Astrocyte (in vitro differentiated cells and primary cell): Measurements from ENCODE around the gene GRIK1.

Source experiments
- CTCF ChIP-seq: IDR thresholded peaks from 2 replicates; pipeline ENCODE4 v1.5.1; 2011; ENCODE audit warnings: low read depth, mild to moderate bottlenecking, inconsistent platforms, low read length, moderate library complexity; ENCODE audit not compliant: insufficient read depth
- EZH2 ChIP-seq: IDR thresholded peaks from 2 replicates; pipeline ENCODE4 v1.6.1; 2012; ENCODE audit warnings: mild to moderate bottlenecking, low read length, inconsistent platforms; ENCODE audit not compliant: insufficient read depth

- no peak for TF ChIP-seq EZH2
- no peak for TF ChIP-seq CTCF
Measured at GRCh38 chr21:29712818-29713217, 227.0 kb downstream of the GRIK1 start.
